B cell (primary cell): Measurements from ENCODE around the gene STX5.

ENCODE experiments used
- EZH2 ChIP-seq: IDR thresholded peaks from 2 replicates; pipeline ENCODE4 v1.6.1; 2012; ENCODE audit warnings: borderline replicate concordance, low read depth, mild to moderate bottlenecking, moderate library complexity, low read length; ENCODE audit not compliant: insufficient read depth, poor library complexity, severe bottlenecking
- TF ChIP-seq, protein P1 (sequence below): fragments of 200-600 bp; IDR thresholded peaks from one replicate; pipeline ENCODE4 v1.8.0; 2022; ENCODE audit warnings: antibody characterized with exemption, mild to moderate bottlenecking

GRCh38 chr11:62876712-62877111, 44.9 kb upstream of the STX5 start:
- TF ChIP-seq, protein P1, sequence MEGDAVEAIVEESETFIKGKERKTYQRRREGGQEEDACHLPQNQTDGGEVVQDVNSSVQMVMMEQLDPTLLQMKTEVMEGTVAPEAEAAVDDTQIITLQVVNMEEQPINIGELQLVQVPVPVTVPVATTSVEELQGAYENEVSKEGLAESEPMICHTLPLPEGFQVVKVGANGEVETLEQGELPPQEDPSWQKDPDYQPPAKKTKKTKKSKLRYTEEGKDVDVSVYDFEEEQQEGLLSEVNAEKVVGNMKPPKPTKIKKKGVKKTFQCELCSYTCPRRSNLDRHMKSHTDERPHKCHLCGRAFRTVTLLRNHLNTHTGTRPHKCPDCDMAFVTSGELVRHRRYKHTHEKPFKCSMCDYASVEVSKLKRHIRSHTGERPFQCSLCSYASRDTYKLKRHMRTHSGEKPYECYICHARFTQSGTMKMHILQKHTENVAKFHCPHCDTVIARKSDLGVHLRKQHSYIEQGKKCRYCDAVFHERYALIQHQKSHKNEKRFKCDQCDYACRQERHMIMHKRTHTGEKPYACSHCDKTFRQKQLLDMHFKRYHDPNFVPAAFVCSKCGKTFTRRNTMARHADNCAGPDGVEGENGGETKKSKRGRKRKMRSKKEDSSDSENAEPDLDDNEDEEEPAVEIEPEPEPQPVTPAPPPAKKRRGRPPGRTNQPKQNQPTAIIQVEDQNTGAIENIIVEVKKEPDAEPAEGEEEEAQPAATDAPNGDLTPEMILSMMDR = no peak
- TF ChIP-seq EZH2 = no peak
